Measurements from ENCODE around the gene BANF2. TPM values are rescaled to one million over a fixed set of nuclear protein-coding genes. Genes with fewer than 3 reads are reported as not detected.

BANF2 gene
- polyA plus RNA-seq, 1 experiment, result not detected

- peaks cover under 1% of the 10 kb centered on the region; the same call in 1 of the 2 replicates for H3K27me3 ChIP-seq (ENCODE audit: control insufficient read depth, insufficient read depth, low read length)
- DNase-seq (ENCODE audit: low read depth), result no peak
- TF ChIP-seq CTCF (IDR thresholded peaks at IDR 0.05; ENCODE audit: insufficient read depth, low read depth, low read length), result no peak
- H3K36me3 ChIP-seq (ENCODE audit: control insufficient read depth, insufficient read depth, low read length), result peaks cover 15% of the 10 kb centered on the region
- CTCF ChIA-PET, result no interaction called here
- POLR2A ChIA-PET, result no interaction called here
- H3K4me3 ChIP-seq (ENCODE audit: low read depth, low read length), result no peak overlapping the region
These were observed 20.9 kb upstream of the BANF2 start for GRCh38 chr20:17678886-17679285.

GRCh38 chr20:17679941-17680835, 19.6 kb upstream of the BANF2 start:
- H3K4me3 ChIP-seq (ENCODE audit: low read depth, low read length), result peak overlapping the region; percentile 92
- ChIA-PET CTCF (interaction anchor here (0.8 to 4.2 kb wide), 11 partner anchors 9 to 257 kb away, joined by 3 to 39 read pairs (median 4); no protein-coding TSS in a partner anchor), POLR2A (no interaction called here)
- no peak for TF ChIP-seq CTCF (IDR thresholded peaks at IDR 0.05; ENCODE audit: insufficient read depth, low read depth, low read length)
- peaks cover 7% of the 10 kb centered on the region for H3K27me3 ChIP-seq (ENCODE audit: control insufficient read depth, insufficient read depth, low read length)
- no peak for DNase-seq (ENCODE audit: low read depth)
- peaks cover 13% of the 10 kb centered on the region for H3K36me3 ChIP-seq (ENCODE audit: control insufficient read depth, insufficient read depth, low read length)

GRCh38 chr20:17680836-17681725, 18.7 kb upstream of the BANF2 start:
- DNase-seq (ENCODE audit: low read depth), result no peak
- POLR2A ChIA-PET, result interaction anchor here (1.2 to 1.8 kb wide), 4 partner anchors 169 to 217 kb away, joined by 4 to 16 read pairs (median 8); no protein-coding TSS in a partner anchor
- CTCF ChIA-PET, result interaction anchor here (0.6 to 4.2 kb wide), 41 partner anchors 8 to 1039 kb away, joined by 3 to 39 read pairs (median 5); no protein-coding TSS in a partner anchor

GRCh38 chr20:17681726-17682102, 18.1 kb upstream of the BANF2 start:
- peaks cover 14% of the 10 kb centered on the region for H3K27me3 ChIP-seq (ENCODE audit: control insufficient read depth, insufficient read depth, low read length)
- peaks cover 6% of the 10 kb centered on the region; the same call in 1 of the 2 replicates for H3K36me3 ChIP-seq (ENCODE audit: control insufficient read depth, insufficient read depth, low read length)
- ChIA-PET POLR2A (interaction anchor here (0.9 to 1.8 kb wide), 7 partner anchors 125 to 216 kb away, joined by 4 to 16 read pairs (median 5); no protein-coding TSS in a partner anchor), CTCF (interaction anchor here (0.6 to 4.2 kb wide), 55 partner anchors 10 to 1038 kb away, joined by 3 to 39 read pairs (median 5); no protein-coding TSS in a partner anchor)
- DNase-seq (ENCODE audit: low read depth), result no peak
- no peak for TF ChIP-seq CTCF (IDR thresholded peaks at IDR 0.05; ENCODE audit: insufficient read depth, low read depth, low read length)
- H3K4me3 ChIP-seq (ENCODE audit: low read depth, low read length), result peak overlapping the region; percentile 92

More at GRCh38 chr20:17680836-17681725, 18.7 kb upstream of the BANF2 start:
- TF ChIP-seq CTCF (IDR thresholded peaks at IDR 0.05; ENCODE audit: insufficient read depth, low read depth, low read length), result peak; percentile 34
- H3K27me3 ChIP-seq (ENCODE audit: control insufficient read depth, insufficient read depth, low read length), result peaks cover 10% of the 10 kb centered on the region
- peak overlapping the region; percentile 92 for H3K4me3 ChIP-seq (ENCODE audit: low read depth, low read length)
- peaks cover 9% of the 10 kb centered on the region; the same call in 1 of the 2 replicates for H3K36me3 ChIP-seq (ENCODE audit: control insufficient read depth, insufficient read depth, low read length)

All from BJ (cell line).